GM21390 (cell line): ENCODE measurements around the gene ZNF438.

Experiments
- ATAC-seq: cut with Tn5 transposase; IDR thresholded peaks from one replicate; pipeline ENCODE4 v1.9.1; 2021; ENCODE audit not compliant: unreplicated experiment

The ZNF438 gene

GRCh38 chr10:30828680-30829079, 203.0 kb downstream of the ZNF438 start:
- no peak for ATAC-seq

DNA sequence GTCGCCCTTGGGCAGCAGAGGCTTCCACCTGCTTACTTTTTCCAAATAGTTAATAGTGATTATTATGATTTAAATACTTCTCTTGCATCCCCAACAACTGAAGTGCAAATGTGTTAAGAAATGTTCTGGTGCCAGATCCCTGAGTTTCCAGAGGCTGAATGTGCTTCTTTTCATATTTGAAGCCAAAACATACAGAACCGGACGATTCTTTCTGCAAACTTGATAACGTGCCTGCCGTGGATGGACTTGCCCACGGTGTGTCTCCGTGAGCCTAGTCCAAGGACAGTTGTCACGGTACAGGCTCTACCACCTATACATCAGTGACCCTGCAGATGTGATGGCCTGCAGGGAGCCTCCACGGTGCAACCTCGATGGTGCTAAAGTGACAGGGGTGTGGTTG, 203.5 kb downstream of the ZNF438 start:
- ATAC-seq, result no peak

- no peak for ATAC-seq
These were observed 204.0 kb downstream of the ZNF438 start for GRCh38 chr10:30827531-30828120.

- ATAC-seq, result no peak
These were observed 205.0 kb downstream of the ZNF438 start for GRCh38 chr10:30826679-30827078.

DNA sequence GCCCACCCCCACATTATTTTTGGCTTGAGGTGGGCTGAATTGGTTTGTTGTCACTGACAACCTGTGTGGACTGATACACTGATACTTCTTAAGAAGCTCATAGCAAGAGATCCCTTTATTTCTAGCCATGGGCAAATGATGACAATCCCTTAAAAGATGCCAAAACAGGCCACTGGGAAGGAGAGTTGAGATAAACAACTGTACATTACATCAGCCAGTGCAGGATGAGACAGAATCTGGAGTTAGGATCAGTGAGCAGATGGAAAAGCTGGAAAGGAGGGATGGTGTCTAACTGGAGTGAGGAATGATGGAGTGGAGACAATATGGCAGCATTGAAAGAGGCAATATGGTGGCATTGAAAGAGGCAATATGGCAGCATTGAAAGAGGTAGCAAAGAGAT, 206.2 kb downstream of the ZNF438 start:
- ATAC-seq, result no peak

DNA sequence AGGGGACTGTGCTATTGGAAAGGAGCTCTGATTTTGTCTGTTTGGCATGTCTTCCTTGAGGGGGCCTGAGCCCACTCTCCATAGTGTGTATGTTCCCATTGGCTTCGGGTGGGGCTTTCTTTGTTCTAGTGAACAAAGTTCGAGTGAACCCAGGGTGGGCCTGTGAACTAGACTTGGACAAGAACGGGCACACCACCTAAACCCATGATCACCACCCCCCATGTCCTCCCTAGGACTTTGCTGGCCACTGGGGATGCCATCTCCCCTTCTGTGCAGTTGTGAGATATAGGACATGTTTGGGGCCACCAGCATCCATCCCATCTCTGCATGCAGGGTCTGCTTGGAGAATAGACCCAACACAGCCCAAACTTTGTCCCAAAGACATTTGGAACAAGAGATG, 206.6 kb downstream of the ZNF438 start:
- no peak for ATAC-seq

DNA sequence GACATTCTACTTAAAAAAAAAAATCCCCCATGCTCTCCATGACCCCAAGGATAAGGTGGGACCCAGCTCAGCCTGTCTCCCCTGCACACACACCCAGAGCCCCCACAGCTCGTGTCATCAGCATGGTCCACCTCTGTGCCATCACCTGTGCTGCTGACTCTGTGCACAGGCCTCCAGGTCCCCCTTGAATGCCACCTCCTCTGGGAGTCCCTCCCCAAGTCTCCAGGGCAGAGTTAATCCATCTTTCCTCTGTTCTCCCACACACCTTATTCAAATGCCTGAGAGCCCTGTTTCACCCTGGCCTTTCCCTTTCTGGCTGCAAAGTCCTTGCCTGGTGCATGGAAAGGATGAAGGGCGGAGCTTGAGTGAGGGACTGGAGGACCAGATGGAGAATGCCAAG, 208.0 kb downstream of the ZNF438 start:
- ATAC-seq, result no peak

DNA sequence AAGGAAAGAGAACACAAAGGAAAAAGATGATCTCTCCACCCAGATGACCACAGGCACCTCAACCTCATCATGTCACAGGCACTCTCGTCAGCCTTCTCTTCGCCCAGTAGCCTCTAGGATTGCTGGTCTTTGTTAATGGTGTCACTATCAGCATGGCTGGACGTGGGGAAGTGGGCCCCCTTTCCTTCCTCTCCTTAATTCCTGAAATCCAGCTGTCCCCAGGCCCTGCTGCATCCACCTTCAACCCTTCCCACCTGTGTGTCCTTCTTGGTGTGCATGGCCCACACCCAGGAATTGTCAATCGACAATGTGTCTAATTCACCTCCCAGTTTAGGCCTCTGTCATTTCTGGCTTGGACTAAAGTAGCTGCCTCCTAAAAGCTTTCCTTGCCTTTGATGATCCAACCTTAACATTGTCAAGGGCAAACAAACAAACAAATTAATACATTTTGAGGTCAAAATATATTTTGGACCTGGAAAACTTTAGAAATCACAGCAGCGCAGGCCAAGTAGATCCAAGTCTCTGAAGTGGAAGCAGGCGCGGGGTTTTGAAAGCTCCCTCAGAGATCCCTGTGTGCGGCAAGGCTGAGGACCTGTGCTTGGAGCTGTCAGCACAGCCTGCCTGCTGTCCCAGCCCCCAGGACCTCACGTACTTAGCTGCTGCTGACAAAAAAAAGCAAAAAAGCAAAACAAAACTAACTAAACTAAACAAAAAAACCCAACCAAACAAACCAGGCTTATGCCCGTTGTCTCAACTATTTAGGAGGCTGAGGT, 208.8 kb downstream of the ZNF438 start:
- ATAC-seq, result no peak

GRCh38 chr10:30821994-30822692, 209.5 kb downstream of the ZNF438 start:
- no peak for ATAC-seq

DNA sequence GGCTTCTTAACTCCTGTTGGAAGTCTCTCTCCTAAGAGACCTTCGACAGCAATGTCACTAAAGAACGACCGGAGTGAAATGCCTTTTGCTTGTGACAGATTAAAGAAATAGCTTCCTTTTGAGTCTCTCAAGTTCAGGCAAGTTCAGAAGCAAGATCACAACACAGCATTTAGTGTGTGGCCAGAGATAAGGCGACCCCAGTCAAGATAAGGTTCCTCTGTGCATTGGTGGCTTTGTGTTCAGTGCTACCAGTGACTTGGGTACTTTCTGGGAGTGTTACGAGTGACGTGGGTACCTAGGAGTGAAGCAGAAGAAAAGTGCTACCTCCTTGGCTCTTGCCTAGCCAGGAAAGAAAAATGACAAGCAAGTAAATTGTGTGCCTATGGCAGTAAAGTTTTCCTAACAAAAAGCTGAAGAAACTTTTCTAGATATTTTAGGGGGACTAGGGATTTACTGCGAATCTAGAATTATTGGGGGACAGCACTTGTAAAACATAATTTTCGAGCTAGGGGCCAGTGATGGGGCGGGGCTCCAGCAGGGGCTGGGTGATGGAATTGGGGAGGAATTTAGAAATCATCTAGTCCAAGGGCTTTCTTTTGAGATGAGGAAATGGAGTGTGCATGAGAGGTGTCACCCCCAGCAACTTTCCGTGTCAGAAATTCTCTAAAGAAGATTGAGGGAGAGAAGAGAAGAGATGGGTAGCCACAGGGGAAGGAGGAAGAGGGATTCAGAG, 210.2 kb downstream of the ZNF438 start:
- ATAC-seq, result no peak

GRCh38 chr10:30820261-30820991, 211.2 kb downstream of the ZNF438 start:
- no peak for ATAC-seq

DNA sequence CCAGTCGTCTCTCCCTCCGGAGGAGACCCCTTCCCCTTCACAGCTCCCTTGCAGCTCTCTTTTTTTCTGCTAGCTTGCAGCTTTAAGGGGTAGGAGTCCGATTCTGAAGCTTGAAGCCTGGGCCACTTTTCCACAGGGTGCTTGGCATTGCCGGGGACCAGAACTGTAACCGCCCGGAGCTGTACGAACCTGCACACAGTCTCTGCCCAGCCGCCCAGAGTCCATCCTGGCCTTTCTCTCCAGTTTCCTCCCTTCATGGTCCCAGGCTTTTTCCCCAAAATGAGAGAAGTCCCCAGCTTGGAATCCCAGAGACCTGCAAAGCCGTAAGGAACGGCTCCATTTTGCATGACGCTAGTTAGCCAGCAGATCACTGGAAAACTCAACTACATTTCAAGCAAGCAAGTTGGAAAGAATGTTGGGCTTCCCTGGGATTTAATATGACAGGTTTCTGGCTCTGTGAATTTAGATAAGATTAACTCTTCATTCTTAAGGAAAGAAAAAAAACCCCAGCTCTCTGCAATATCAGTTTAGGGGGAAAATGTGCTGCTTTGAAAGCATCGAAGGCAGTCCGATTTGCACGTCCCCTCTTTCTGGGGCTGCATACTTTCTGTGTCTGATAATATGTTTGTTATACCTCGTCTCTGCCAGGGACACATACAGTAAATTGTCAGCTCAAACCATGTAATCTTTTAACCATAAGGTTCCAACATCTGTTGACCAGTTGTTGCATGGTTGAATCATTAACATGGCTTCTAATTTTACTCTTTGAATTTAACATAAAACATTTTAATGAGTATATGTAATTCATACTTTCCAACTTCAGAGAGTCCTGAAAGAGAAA, 212.1 kb downstream of the ZNF438 start:
- no peak for ATAC-seq

GRCh38 chr10:30818854-30819253, 212.8 kb downstream of the ZNF438 start:
- no peak for ATAC-seq

DNA sequence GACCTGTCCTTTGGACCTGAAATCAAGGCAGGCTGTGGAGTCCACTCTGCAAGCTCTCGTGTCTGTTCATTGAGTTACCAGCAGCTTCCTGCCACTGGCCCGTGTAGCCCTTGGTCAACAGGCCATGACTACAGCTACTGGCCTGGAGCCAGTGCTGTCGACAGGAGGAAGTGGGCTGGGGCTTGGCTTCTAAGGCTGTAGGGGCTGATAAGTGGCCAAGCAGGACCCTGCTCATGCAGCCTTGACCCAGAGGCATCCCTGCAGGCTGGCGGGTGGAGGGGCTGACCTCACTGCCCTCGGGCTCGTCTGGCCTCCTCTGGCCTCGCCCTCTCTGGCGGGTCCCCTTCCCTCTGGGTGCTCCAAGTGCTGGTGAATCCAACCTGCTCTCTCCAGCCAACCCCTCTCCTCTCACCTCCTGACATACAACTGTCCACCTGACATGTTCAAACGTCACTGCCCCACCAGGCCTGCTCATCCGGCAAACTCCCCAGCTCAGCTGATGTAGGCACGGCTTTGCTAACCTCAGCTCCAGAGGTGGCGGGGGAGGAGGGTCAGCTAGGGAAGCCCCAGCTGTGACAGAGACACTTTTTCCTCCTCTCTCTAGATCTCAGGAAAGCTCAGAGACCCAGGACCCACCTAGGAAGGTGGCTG, 213.5 kb downstream of the ZNF438 start:
- no peak for ATAC-seq

- ATAC-seq, result no peak
These were observed 214.1 kb downstream of the ZNF438 start for GRCh38 chr10:30817541-30817940.

GRCh38 chr10:30816820-30817171, 214.9 kb downstream of the ZNF438 start:
- no peak for ATAC-seq

GRCh38 chr10:30816159-30816819, 215.4 kb downstream of the ZNF438 start:
- ATAC-seq, result no peak

DNA sequence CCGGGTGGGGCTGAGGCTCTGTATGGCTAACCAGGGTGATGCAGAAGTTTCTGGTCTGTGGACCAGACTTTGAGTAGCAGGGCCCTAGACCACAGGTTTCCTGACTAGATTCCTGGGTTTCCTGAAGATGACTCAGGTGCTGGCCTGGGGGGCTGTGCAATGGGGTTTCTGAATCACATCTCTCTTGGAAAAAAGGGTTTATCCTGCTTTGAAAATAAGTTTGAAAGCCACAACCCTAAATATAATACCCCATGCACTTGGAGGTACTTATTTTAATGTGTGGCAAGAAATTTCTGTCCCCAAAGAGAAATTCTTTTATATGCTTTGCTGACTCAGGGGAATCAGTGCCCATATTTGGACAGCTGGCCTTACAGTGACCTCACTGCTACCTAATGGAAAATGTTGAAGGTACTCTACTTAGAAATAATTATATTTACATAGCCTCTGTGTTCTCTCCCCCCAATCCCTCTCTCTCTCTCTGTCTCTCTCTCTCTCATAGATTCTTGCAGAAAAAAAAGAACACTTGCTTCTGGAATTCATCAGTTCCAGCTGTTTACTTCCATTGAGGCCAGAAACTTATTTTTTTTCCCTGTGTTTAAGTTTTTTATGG, 217.7 kb downstream of the ZNF438 start:
- no peak for ATAC-seq
